ENCODE data around the gene KDM6B. TPM values are rescaled to one million over a fixed set of nuclear protein-coding genes. Genes with fewer than 3 reads are reported as not detected.

KDM6B gene
- total RNA-seq, 1 experiment from 2014 or later, result 41.3 TPM

GRCh38 chr17:7857713-7858521 is 23.9 kb downstream of the KDM6B start, which contains the start of gene CYB5D1:
Gene CYB5D1, plus strand, starts transcription at chr17:7858003. Its CDS starts 132 bp downstream, at chr17:7858135.
- ChIA-PET POLR2A (ENCODE audit: unreplicated experiment) (no interaction called here), CTCF (interaction anchor here (1.1 to 1.5 kb wide), 2 partner anchors 13 to 23 kb away, joined by 7 to 12 read pairs; no protein-coding TSS in a partner anchor)
- peaks cover 13% of the 10 kb centered on the region for H3K4me1 ChIP-seq (replicated peaks; ENCODE audit: insufficient read depth)
- H3F3A ChIP-seq (ENCODE audit: insufficient read depth, low read depth), result peaks cover 14% of the 10 kb centered on the region
- no TSS peak for BruUV-seq (replicated peaks)
- peak within 1 kb of the TSS; percentile 97 for H3K4me2 ChIP-seq
- intact Hi-C loops (cut with micrococcal nuclease; ENCODE audit: unreplicated experiment), result loop anchor here (1.0 to 10.0 kb wide), 6 partner anchors 14 to 273 kb away; partner anchors contain the start of gene MPDU1
- H3K9me3 ChIP-seq (ENCODE audit: insufficient read depth, low read depth), result no peaks in the 10 kb centered on the region
- peak within 1 kb of the TSS; percentile 97 for H3K4me3 ChIP-seq
- no peaks in the 10 kb centered on the region for H3K27me3 ChIP-seq (ENCODE audit: insufficient read depth, low read depth)
- peaks cover 18% of the 10 kb centered on the region for H3K79me2 ChIP-seq (ENCODE audit: low read depth)
- no peaks in the 10 kb centered on the region for H3K9me2 ChIP-seq (ENCODE audit: insufficient read depth)
- peak; percentile 73 to 87 for DNase-seq
- no peaks in the 10 kb centered on the region for H3K36me3 ChIP-seq (ENCODE audit: low read depth)
- H3K27ac ChIP-seq, result peak within 1 kb of the TSS; percentile 79
- TF ChIP-seq, protein P1, sequence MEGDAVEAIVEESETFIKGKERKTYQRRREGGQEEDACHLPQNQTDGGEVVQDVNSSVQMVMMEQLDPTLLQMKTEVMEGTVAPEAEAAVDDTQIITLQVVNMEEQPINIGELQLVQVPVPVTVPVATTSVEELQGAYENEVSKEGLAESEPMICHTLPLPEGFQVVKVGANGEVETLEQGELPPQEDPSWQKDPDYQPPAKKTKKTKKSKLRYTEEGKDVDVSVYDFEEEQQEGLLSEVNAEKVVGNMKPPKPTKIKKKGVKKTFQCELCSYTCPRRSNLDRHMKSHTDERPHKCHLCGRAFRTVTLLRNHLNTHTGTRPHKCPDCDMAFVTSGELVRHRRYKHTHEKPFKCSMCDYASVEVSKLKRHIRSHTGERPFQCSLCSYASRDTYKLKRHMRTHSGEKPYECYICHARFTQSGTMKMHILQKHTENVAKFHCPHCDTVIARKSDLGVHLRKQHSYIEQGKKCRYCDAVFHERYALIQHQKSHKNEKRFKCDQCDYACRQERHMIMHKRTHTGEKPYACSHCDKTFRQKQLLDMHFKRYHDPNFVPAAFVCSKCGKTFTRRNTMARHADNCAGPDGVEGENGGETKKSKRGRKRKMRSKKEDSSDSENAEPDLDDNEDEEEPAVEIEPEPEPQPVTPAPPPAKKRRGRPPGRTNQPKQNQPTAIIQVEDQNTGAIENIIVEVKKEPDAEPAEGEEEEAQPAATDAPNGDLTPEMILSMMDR (conservative IDR thresholded peaks at IDR 0.05), result no peak
- H4K20me1 ChIP-seq (ENCODE audit: insufficient read depth), result no peaks in the 10 kb centered on the region
- peak within 1 kb of the TSS; percentile 78 for H2AFZ ChIP-seq

DNA sequence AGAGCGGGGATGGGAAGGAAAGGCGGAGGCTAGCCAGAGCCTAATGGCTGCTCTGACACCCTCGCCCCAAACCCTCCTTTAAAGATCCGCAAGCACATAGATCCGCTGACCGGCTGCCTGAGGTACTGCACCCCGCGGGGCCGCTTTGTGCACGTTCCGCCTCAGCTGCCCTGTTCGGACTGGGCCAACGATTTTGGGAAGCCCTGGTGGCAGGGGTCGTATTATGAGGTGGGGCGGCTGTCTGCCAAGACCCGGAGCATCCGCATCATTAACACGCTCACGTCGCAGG is 24.4 kb downstream of the KDM6B start:
- BruUV-seq (replicated peaks), result TSS peak; percentile 13
- Histone ChIP-seq H4K20me1 (ENCODE audit: insufficient read depth) (no peaks in the 10 kb centered on the region), H3K4me3 (peak overlapping the region; percentile 97), H3K9me3 (ENCODE audit: insufficient read depth, low read depth) (no peaks in the 10 kb centered on the region), H3K9me2 (ENCODE audit: insufficient read depth) (no peaks in the 10 kb centered on the region), H3K4me2 (peak overlapping the region; percentile 97), H3K4me1 (replicated peaks; ENCODE audit: insufficient read depth) (peaks cover 13% of the 10 kb centered on the region), H3K79me2 (ENCODE audit: low read depth) (peaks cover 18% of the 10 kb centered on the region), H3K27me3 (ENCODE audit: insufficient read depth, low read depth) (no peaks in the 10 kb centered on the region), H3K36me3 (ENCODE audit: low read depth) (no peaks in the 10 kb centered on the region), H3K27ac (peak overlapping the region; percentile 79; the same call in 1 of the 2 replicates), H3F3A (ENCODE audit: insufficient read depth, low read depth) (peaks cover 14% of the 10 kb centered on the region), H2AFZ (peak overlapping the region; percentile 78)
- POLR2A ChIA-PET (ENCODE audit: unreplicated experiment), result no interaction called here
- DNase-seq, result peak; percentile 45 to 53
- no peak for TF ChIP-seq EZH2 (IDR thresholded peaks at IDR 0.05; ENCODE audit: low read depth)
- TF ChIP-seq, protein P1 (conservative IDR thresholded peaks at IDR 0.05), result peak; percentile 53
- CTCF ChIA-PET, result no interaction called here
- intact Hi-C loops (cut with micrococcal nuclease; ENCODE audit: unreplicated experiment), result loop anchor here (5.0 to 10.0 kb wide), 2 partner anchors 36 to 274 kb away; partner anchors contain the start of gene MPDU1

- no peak for DNase-seq
- TF ChIP-seq, protein P1 (conservative IDR thresholded peaks at IDR 0.05), result no peak
- TF ChIP-seq EZH2 (IDR thresholded peaks at IDR 0.05; ENCODE audit: low read depth), result no peak
- Histone ChIP-seq H3K9me2 (ENCODE audit: insufficient read depth) (no peaks in the 10 kb centered on the region), H3K4me2 (peak overlapping the region; percentile 97), H3K27ac (no peak overlapping the region), H2AFZ (no peak overlapping the region), H3K27me3 (ENCODE audit: insufficient read depth, low read depth) (no peaks in the 10 kb centered on the region), H3K36me3 (ENCODE audit: low read depth) (no peaks in the 10 kb centered on the region), H3F3A (ENCODE audit: insufficient read depth, low read depth) (peaks cover 14% of the 10 kb centered on the region), H3K4me3 (peak overlapping the region; percentile 97), H4K20me1 (ENCODE audit: insufficient read depth) (no peaks in the 10 kb centered on the region), H3K4me1 (replicated peaks; ENCODE audit: insufficient read depth) (peaks cover 13% of the 10 kb centered on the region), H3K79me2 (ENCODE audit: low read depth) (peaks cover 18% of the 10 kb centered on the region), H3K9me3 (ENCODE audit: insufficient read depth, low read depth) (no peaks in the 10 kb centered on the region)
- ChIA-PET POLR2A (ENCODE audit: unreplicated experiment) (no interaction called here), CTCF (interaction anchor here (0.6 kb wide), 1 partner anchor 77 kb away, joined by 4 read pairs; no protein-coding TSS in a partner anchor)
- BruUV-seq (replicated peaks), result no TSS peak
- intact Hi-C loops (cut with micrococcal nuclease; ENCODE audit: unreplicated experiment), result loop anchor here (5.0 to 10.0 kb wide), 2 partner anchors 37 to 274 kb away; partner anchors contain the start of gene MPDU1
Observed at GRCh38 chr17:7859028-7859427, 25.0 kb downstream of the KDM6B start.

Data from PC-9 (cell line).